ENCODE results near the gene RELN.

Gene RELN

GRCh38 chr7:103613655-103614642, 375.5 kb downstream of the RELN start:
- DNase-seq = no peak

DNA sequence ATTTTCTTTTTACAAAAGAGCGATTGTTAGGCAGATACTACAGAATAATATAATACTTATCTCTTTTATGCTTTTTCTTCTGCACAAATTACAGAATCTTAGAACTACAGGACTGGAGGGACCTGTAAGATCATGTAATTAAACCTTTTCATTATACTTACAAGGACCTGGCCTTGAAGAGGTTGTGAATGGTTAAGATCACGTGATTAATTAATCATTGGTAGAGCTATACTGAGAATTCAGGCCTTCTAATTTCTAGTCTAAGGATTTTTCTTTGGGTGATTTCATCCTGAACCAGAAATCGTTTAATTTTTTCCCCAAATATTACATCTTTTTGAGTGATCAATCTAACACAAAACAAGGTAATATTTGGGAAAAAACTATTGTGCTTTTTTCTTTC, 379.7 kb downstream of the RELN start:
- no peak for DNase-seq

- no peak for DNase-seq
Observed at GRCh38 chr7:103605640-103606039, 383.8 kb downstream of the RELN start.

- DNase-seq = no peak
Observed at GRCh38 chr7:103598326-103598905, 391.0 kb downstream of the RELN start.

- no peak for DNase-seq
Observed at GRCh38 chr7:103597606-103598005, 391.9 kb downstream of the RELN start.

GRCh38 chr7:103594186-103594585, 395.3 kb downstream of the RELN start:
- no peak for DNase-seq

- no peak for DNase-seq
Observed at GRCh38 chr7:103593691-103594090, 395.8 kb downstream of the RELN start.

DNA sequence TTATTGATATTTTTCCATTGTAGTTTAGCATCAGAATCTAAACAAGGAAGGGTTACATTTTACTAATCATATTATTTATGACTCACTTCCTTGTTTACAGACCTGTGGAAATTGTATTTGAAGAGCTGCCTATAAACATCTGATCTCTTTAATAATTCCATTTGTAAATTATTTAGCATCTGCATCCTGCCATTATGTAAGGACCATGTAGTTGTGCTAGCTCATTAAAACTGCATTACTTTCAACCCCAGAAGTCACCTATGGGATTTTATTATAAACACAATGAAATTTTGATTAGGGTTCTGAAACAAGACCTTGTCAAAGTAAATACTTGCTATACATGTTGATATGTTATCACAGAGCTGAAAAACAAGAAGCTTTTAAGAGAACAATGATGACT, 396.6 kb downstream of the RELN start:
- DNase-seq = no peak

- no peak for DNase-seq
Observed at GRCh38 chr7:103592187-103592586, 397.3 kb downstream of the RELN start.

GRCh38 chr7:103580031-103580430, 409.4 kb downstream of the RELN start:
- DNase-seq = no peak

- DNase-seq = no peak
Observed at GRCh38 chr7:103577059-103577458, 412.4 kb downstream of the RELN start.

- no peak for DNase-seq
Observed at GRCh38 chr7:103576641-103577040, 412.8 kb downstream of the RELN start.

GRCh38 chr7:103574576-103574975, 414.9 kb downstream of the RELN start:
- DNase-seq = no peak

DNA sequence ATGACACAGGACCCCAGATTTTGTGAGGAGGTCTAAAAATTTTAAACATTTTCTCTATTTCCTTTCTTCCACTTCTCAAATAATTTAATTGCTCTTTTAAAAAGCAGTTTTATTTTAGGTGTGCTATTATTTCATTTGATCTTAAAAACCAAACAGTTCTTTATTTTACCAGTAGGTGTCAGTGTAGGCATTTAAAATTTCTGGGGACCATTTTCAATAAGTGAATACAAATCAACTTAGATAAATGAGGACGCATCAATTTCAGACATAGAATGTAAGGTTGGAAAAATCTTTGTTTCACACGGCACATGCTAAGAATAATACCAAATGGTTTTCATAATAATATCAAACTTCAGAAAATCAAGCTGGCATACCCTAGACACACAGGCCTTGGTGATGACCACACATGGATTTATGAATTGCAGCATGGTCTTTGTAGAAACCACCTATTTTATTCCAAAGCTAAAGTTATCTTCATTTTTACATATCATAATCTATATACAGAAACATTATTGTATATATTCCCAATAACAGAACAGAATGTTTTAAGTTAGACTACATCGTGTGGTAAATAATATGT, 415.9 kb downstream of the RELN start:
- DNase-seq = no peak

DNA sequence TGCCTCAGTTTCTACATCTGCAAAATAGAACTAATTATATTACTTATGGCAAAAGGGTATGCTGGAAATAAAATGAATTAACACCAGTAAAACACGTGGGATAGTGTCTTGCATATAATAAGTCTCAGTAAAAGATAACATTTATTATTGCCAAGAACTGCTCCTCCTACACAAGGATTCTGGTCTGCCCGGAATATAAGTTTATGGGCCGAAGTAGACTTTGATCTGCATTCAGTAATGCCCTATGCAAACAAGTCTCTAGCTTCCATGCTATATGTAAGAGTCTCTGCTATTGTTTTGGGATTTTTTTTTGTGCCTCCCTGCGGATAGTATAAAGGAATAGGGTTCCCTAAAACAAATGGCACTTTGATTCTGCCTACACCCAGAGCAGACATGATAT, 417.9 kb downstream of the RELN start:
- no peak for DNase-seq

- no peak for DNase-seq
Observed at GRCh38 chr7:103569621-103570305, 419.7 kb downstream of the RELN start.

- DNase-seq = no peak
Observed at GRCh38 chr7:103564416-103564815, 425.0 kb downstream of the RELN start.

DNA sequence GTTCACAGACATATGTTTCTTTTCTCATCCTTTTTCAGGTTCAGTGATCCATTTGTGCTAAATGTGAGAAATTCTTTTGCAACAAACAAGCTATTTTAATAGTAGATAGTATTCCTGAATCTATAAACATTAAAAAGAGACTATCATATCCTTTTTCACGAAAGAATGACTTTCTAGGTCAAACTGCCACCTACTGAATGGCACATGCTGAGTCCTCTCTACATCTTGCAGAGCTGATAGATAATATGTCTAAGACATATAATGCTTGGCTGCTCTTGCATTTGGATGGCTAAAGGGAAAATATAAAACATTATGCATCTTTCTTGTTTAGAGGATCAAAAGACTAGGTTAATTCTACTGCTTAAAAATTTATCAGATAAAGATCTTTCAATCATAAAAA, 429.3 kb downstream of the RELN start:
- no peak for DNase-seq

DNA sequence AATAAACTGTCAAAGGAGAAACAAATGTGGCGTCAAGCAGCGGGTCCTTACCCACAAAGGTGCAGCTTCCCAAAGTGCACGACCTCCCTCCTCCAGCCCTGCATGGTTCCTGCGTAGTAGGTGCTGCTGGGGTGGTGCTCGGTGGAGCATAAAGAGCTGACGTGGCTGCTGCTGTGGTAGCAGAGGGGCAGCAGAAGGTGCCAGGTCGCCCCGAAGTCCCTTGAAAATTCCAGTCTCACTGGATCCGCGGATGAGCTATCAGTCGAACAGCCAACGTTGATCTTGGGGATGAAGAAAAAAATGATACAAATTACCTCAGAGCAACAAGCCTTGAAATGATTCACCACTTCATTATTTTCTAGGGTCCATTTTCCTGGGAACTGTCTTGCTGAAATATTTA, 438.4 kb downstream of the RELN start:
- DNase-seq = no peak

DNA sequence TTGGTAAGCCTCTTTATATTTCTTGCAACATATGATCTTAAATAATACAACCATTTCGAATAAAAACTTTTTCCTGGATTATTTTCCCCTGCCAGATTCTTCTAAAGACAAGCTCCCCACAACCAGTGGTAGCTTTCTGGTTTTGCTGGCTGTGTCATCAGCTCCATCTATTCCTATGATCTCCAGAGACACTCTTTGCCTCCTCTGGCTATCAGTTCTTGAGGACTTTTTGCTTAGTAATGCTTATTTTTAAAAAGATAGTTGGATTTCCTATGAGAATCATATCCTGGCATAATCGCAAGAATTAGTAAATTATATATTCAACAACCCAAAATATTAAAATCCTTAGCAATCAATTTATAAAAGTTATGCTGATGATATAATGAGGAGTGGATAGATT, 439.7 kb downstream of the RELN start:
- no peak for DNase-seq

DNA sequence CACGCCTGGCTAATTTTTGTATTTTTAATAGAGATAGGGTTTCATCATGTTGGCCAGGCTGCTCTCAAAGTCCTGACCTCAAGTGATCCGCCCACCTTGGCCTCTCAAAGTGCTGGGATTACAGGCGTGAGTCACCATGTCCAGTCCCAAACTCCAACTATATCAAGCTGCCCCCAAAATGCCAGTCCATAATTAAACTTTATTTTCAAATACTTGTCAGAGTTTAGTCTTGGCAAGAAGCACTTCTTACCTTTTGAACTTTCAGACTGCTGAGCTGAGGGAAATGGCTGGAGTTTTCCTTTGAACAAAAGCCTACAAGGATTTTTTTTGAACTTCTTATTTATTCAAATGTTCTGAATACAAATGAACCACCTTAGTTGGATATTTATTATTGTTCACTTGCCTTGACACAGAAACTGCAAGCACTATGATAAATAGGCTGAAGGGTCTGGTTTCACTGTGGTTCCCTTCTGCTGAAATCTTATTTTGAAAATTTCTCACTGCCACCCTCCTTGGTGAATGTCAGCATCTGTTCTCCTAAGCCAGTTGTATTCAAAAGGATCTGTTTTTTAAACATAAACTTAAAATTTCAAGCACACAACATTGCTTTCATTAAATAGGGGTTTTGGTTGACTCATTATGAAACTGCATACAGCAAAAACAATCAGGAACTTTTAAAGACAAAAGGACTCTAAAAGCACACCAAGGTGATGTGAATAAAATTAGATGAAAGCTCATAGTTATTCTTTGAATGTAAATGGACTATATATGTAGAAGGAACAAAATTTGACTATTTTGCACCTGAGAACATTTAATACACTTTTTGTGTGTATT, 441.8 kb downstream of the RELN start:
- no peak for DNase-seq

DNA sequence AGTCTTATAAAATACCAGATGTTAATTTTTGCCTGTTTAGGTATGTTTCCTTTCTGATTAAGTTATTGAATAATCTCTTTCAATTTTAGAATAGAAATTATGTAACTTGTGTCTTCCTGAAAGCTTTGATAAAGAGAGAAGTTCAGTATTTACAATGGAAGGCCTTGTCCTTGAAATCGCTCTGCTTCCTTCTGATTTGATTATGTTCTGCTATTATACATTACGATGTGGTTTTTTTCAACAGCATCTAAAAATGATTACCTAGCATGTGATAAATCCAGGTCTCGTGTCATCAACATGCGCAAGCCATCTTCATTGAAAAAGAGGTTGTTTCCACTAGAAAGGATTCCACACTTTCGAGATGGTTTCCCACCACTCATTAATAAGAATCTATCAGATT, 447.0 kb downstream of the RELN start:
- DNase-seq = no peak

GRCh38 chr7:103541947-103542346, 447.5 kb downstream of the RELN start:
- no peak for DNase-seq

Data from activated CD4-positive, alpha-beta T cell treated with anti-CD3 and anti-CD28 coated beads for 4 hours (primary cell).